ENCODE data around the gene FTO.

DNA sequence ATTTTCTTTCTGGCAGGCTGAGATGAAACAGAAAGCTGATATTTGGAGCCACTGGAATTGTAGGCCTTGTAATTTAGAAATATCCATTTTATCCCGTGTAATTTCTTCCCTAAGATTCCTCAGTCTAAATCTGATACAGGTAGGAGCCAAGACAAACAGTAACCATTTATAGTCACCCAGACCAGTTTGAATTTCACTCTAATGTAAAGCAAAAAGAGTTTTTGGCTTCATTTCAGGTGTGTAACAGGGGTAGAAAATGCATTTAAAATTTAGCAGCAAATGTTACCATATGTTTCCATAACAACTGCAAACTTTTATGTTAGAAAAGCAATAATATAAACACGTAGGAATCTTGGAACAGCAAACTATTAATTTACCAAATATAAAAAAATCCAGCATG, 249.4 kb downstream of the FTO start:
- TF ChIP-seq EZH2 (IDR thresholded peaks at IDR 0.05; ENCODE audit: borderline replicate concordance, insufficient read depth, low read length, poor library complexity, severe bottlenecking) = no peak
- TF ChIP-seq, protein P1, sequence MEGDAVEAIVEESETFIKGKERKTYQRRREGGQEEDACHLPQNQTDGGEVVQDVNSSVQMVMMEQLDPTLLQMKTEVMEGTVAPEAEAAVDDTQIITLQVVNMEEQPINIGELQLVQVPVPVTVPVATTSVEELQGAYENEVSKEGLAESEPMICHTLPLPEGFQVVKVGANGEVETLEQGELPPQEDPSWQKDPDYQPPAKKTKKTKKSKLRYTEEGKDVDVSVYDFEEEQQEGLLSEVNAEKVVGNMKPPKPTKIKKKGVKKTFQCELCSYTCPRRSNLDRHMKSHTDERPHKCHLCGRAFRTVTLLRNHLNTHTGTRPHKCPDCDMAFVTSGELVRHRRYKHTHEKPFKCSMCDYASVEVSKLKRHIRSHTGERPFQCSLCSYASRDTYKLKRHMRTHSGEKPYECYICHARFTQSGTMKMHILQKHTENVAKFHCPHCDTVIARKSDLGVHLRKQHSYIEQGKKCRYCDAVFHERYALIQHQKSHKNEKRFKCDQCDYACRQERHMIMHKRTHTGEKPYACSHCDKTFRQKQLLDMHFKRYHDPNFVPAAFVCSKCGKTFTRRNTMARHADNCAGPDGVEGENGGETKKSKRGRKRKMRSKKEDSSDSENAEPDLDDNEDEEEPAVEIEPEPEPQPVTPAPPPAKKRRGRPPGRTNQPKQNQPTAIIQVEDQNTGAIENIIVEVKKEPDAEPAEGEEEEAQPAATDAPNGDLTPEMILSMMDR (IDR thresholded peaks at IDR 0.05; ENCODE audit: poor library complexity, severe bottlenecking) = no peak
- no peak for TF ChIP-seq EP300 (conservative IDR thresholded peaks at IDR 0.05; ENCODE audit: poor library complexity, severe bottlenecking)
- TF ChIP-seq, protein P2, sequence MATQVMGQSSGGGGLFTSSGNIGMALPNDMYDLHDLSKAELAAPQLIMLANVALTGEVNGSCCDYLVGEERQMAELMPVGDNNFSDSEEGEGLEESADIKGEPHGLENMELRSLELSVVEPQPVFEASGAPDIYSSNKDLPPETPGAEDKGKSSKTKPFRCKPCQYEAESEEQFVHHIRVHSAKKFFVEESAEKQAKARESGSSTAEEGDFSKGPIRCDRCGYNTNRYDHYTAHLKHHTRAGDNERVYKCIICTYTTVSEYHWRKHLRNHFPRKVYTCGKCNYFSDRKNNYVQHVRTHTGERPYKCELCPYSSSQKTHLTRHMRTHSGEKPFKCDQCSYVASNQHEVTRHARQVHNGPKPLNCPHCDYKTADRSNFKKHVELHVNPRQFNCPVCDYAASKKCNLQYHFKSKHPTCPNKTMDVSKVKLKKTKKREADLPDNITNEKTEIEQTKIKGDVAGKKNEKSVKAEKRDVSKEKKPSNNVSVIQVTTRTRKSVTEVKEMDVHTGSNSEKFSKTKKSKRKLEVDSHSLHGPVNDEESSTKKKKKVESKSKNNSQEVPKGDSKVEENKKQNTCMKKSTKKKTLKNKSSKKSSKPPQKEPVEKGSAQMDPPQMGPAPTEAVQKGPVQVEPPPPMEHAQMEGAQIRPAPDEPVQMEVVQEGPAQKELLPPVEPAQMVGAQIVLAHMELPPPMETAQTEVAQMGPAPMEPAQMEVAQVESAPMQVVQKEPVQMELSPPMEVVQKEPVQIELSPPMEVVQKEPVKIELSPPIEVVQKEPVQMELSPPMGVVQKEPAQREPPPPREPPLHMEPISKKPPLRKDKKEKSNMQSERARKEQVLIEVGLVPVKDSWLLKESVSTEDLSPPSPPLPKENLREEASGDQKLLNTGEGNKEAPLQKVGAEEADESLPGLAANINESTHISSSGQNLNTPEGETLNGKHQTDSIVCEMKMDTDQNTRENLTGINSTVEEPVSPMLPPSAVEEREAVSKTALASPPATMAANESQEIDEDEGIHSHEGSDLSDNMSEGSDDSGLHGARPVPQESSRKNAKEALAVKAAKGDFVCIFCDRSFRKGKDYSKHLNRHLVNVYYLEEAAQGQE (IDR thresholded peaks at IDR 0.05; ENCODE audit: borderline replicate concordance) = no peak

Data from neural cell (in vitro differentiated cells).